B cell (primary cell): ENCODE data around the gene MAP3K20. TPM values are rescaled to one million over a fixed set of nuclear protein-coding genes. Genes with fewer than 3 reads are reported as not detected.

Experiments used
- ATAC-seq: fragments of 200-7000 bp; cut with Tn5 transposase; one replicate; pipeline ENCODE4 v1.10.0; 2021; ENCODE audit warnings: low read depth, mild to moderate bottlenecking, moderate number of reproducible peaks, moderate library complexity
- CTCF ChIA-PET: fragments of 350-600 bp; sonication (Branson Sonifier 250); formaldehyde crosslinking; loops from one replicate; lab custom pipeline; 2021; ENCODE audit warnings: antibody characterized with exemption, inconsistent platforms; lab: Charles Lee
- POLR2A ChIA-PET: fragments of 350-600 bp; sonication (Branson Sonifier 250); formaldehyde crosslinking; loops from one replicate; lab custom pipeline; 2021; ENCODE audit warnings: antibody characterized with exemption; lab: Charles Lee
- DNase-seq: peaks from one replicate; pipeline ENCODE4 v3.0.0; 2013
- H2AFZ ChIP-seq: 2 replicates; pipeline ENCODE4 v1.6.1; 2012; ENCODE audit warnings: mild to moderate bottlenecking, low read depth, low read length; ENCODE audit not compliant: insufficient read depth, poor library complexity, severe bottlenecking
- H3K27ac ChIP-seq, 2 donors: 1 replicate in 1 of 2; 2 replicates in 1 of 2; pipeline ENCODE4 v1.5.1; 2012 to 2013; ENCODE audit warnings: low read length in 2 of 2, mild to moderate bottlenecking in 2 of 2, moderate library complexity in 1 of 2
- H3K27me3 ChIP-seq, 4 experiments: fragments of 200-600 bp in 1 of 4; sonication (generic) in 1 of 4; replicated peaks in 1 of 4; 1 replicate in 2 of 4; 2 replicates in 2 of 4; pipeline versions ENCODE4 v1.6.1 to v1.7.0; 2013 to 2016; ENCODE audit warnings: low read length in 3 of 4, mild to moderate bottlenecking in 2 of 4, mixed read lengths in 1 of 4, moderate library complexity in 1 of 4; ENCODE audit not compliant: insufficient read depth in 4 of 4, control insufficient read depth in 3 of 4; ENCODE audit errors: control extremely low read depth in 1 of 4
- H3K36me3 ChIP-seq, 2 experiments: replicated peaks in 1 of 2; 1 replicate in 1 of 2; 2 replicates in 1 of 2; pipeline versions ENCODE4 v1.6.1 to v1.7.1; 2013; ENCODE audit warnings: low read length in 1 of 2; ENCODE audit not compliant: insufficient read depth in 2 of 2, control insufficient read depth in 1 of 2; ENCODE audit errors: control extremely low read depth in 1 of 2, extremely low read depth in 1 of 2
- H3K4me1 ChIP-seq, 2 donors: fragments of 200-600 bp in 1 of 2; sonication (generic) in 1 of 2; 1 replicate in 1 of 2; 2 replicates in 1 of 2; pipeline versions ENCODE4 v1.5.1 to v1.6.1; 2013 to 2017; ENCODE audit warnings: low read length in 2 of 2; ENCODE audit not compliant: control insufficient read depth in 2 of 2, insufficient read depth in 2 of 2
- H3K4me2 ChIP-seq: replicated peaks from 2 replicates; pipeline ENCODE3; 2012; ENCODE audit warnings: mild to moderate bottlenecking, low read depth, low read length; ENCODE audit not compliant: poor library complexity, severe bottlenecking
- H3K4me3 ChIP-seq, 5 experiments: fragments of 200-600 bp in 1 of 5; sonication (generic) in 1 of 5; 1 replicate in 3 of 5; 2 replicates in 2 of 5; pipeline versions ENCODE4 v1.5.1 to v1.7.0; 2011 to 2016; ENCODE audit warnings: low read length in 4 of 5, mild to moderate bottlenecking in 4 of 5, low read depth in 2 of 5, control low read depth in 1 of 5, moderate library complexity in 1 of 5; ENCODE audit not compliant: insufficient read depth in 1 of 5; ENCODE audit errors: control extremely low read depth in 1 of 5, extremely low read depth in 1 of 5
- H3K79me2 ChIP-seq: fragments of 200-600 bp; sonication (generic); one replicate; pipeline ENCODE4 v1.6.0; 2016; ENCODE audit warnings: low read length; ENCODE audit not compliant: control insufficient read depth, insufficient read depth
- H3K9ac ChIP-seq: fragments of 200-600 bp; sonication (generic); 2 replicates; pipeline ENCODE4 v1.6.1; 2017; ENCODE audit warnings: mild to moderate bottlenecking, low read length, moderate library complexity
- H3K9me3 ChIP-seq, 3 donors: one replicate each; pipeline versions ENCODE4 v1.6.1 to v1.7.1; 2013; ENCODE audit warnings: low read length in 2 of 3; ENCODE audit not compliant: control insufficient read depth in 2 of 3, insufficient read depth in 1 of 3; ENCODE audit errors: control extremely low read depth in 1 of 3
- H4K20me1 ChIP-seq: 2 replicates; pipeline ENCODE4 v1.6.0; 2012; ENCODE audit warnings: mild to moderate bottlenecking, low read length; ENCODE audit not compliant: insufficient read depth, control insufficient read depth, poor library complexity, severe bottlenecking
- H3K27ac Mint-ChIP-seq: one replicate; pipeline ENCODE4 v1.8.0; 2021; ENCODE audit warnings: mixed read lengths
- H3K27me3 Mint-ChIP-seq: one replicate; pipeline ENCODE4 v1.8.0; 2021; ENCODE audit warnings: mixed read lengths
- H3K4me1 Mint-ChIP-seq: one replicate; pipeline ENCODE4 v1.8.0; 2021; ENCODE audit warnings: mixed read lengths
- H3K4me3 Mint-ChIP-seq: one replicate; pipeline ENCODE4 v1.8.0; 2021; ENCODE audit warnings: mixed read lengths
- H3K9me3 Mint-ChIP-seq: one replicate; pipeline ENCODE4 v1.8.0; 2022; ENCODE audit warnings: mixed read lengths; ENCODE audit not compliant: insufficient read depth
- EZH2 ChIP-seq: IDR thresholded peaks from 2 replicates; pipeline ENCODE4 v1.6.1; 2012; ENCODE audit warnings: borderline replicate concordance, low read depth, mild to moderate bottlenecking, moderate library complexity, low read length; ENCODE audit not compliant: insufficient read depth, poor library complexity, severe bottlenecking
- WGBS: methylation state at CpG from one replicate; pipeline ENCODE4 v1.1.5; 2013; ENCODE audit warnings: missing lambda C conversion rate; ENCODE audit not compliant: insufficient coverage; 5-methylcytosine and 5-hydroxymethylcytosine counted together
- intact Hi-C: fragments of 100-400 bp; cut with micrococcal nuclease; formaldehyde crosslinking; loops from one replicate; pipeline ENCODE4 v1.10.0; 2022
- polyA plus RNA-seq: library from polyadenylated mRNA; depleted of rRNA; stranded (reverse); fragments of >200 nt; gene quantifications from 2 replicates; pipeline ENCODE4 v1.2.3, GENCODE V29; 2012
- total RNA-seq, 2 donors: library from RNA; stranded (reverse); fragments of 120-200 nt in 1 of 2; gene quantifications; 1 replicate in 1 of 2; 2 replicates in 1 of 2; pipeline versions ENCODE4 v1.2.3 to v1.2.4, GENCODE V29; 2013 to 2022
- TF ChIP-seq, protein P1 (sequence below): fragments of 200-600 bp; IDR thresholded peaks from one replicate; pipeline ENCODE4 v1.8.0; 2022; ENCODE audit warnings: antibody characterized with exemption, mild to moderate bottlenecking

MAP3K20 gene
- total and polyA plus RNA-seq, 2 donors (not counting 1 experiment from before 2014, with no cell fraction given), result 2.2 to 9.1 TPM

DNA sequence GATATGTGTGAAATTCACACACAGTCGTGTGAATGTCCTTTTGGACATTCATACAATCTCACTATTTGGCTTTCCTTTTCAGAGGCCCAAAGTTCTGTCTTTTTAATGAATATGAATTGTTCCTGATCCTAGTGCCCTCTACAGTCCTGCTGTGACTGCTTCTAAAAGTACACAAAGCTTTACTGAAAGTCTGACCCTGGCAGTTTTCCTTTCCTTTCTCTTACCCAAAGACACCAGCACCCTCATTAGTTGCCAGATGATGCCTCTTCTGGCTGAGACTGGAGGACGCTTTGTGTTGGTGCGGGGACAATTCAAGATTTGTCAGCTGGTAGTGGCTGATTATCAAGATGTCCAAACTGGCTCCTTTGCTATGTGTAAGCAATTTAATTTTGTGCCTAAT is 197.2 kb downstream of the MAP3K20 start:
- Histone ChIP-seq H3K36me3 (no peaks in the 10 kb centered on the region), H3K4me2 (no peak overlapping the region), H3K9me3 (peaks cover 0 to 5% (median 4%) of the 10 kb centered on the region in 3 donors), H4K20me1 (no peaks in the 10 kb centered on the region), H3K9ac (no peak overlapping the region), H2AFZ (no peak overlapping the region), H3K4me3 (no peak overlapping the region), H3K27ac (no peak overlapping the region), H3K4me1 (no peaks in the 10 kb centered on the region), H3K27me3 (no peaks in the 10 kb centered on the region), H3K79me2 (no peaks in the 10 kb centered on the region)
- no peak overlapping the region for H3K27ac Mint-ChIP-seq
- peaks cover 5% of the 10 kb centered on the region for H3K9me3 Mint-ChIP-seq
- H3K4me3 Mint-ChIP-seq, result no peak overlapping the region
- intact Hi-C loops, result no loop called here
- ChIA-PET CTCF (no interaction called here), POLR2A (no interaction called here)
- DNase-seq (no peak), ATAC-seq (no peak)
- no CpG with 5 or more reads among the region's 3 CpGs for WGBS
- no peaks in the 10 kb centered on the region for H3K27me3 Mint-ChIP-seq
- H3K4me1 Mint-ChIP-seq, result no peaks in the 10 kb centered on the region
- TF ChIP-seq, protein P1, sequence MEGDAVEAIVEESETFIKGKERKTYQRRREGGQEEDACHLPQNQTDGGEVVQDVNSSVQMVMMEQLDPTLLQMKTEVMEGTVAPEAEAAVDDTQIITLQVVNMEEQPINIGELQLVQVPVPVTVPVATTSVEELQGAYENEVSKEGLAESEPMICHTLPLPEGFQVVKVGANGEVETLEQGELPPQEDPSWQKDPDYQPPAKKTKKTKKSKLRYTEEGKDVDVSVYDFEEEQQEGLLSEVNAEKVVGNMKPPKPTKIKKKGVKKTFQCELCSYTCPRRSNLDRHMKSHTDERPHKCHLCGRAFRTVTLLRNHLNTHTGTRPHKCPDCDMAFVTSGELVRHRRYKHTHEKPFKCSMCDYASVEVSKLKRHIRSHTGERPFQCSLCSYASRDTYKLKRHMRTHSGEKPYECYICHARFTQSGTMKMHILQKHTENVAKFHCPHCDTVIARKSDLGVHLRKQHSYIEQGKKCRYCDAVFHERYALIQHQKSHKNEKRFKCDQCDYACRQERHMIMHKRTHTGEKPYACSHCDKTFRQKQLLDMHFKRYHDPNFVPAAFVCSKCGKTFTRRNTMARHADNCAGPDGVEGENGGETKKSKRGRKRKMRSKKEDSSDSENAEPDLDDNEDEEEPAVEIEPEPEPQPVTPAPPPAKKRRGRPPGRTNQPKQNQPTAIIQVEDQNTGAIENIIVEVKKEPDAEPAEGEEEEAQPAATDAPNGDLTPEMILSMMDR, result no peak
- TF ChIP-seq EZH2, result no peak

DNA sequence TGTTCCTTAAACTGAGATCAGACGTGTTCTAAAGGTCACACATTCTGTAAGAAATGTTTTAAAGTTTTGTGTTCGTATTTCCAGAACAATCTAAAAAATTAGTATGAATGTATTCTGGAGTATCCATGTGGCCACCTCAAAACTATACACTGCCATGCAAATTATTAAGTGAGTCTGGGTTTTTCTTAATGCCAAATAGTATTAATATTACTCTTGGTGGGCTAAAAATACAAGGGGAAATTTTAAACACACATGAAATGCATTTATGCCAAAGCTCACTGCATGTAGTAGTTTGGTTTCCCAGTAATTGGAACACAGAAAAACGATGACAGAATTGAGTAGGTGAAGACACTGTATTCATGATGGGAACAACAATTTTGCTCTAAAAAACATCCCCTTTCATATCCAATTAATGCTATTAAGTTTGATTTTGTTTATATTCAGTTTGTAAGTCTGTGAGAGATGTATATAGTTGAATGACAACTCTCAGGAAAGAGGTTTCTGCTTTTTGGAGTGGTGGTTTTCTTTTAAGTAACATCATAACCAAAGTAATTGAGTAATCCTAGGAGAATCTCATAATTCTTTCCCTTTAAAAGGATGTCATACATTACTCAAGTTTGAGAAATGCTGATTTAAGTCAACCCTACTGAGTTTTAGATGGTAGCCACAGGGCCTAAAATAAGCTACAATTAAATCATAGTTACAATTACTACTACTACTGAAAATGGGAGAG is 203.3 kb downstream of the MAP3K20 start:
- ChIA-PET CTCF (no interaction called here), POLR2A (no interaction called here)
- ATAC-seq (no peak), DNase-seq (no peak)
- H3K4me1 Mint-ChIP-seq, result peaks cover 2% of the 10 kb centered on the region
- peaks cover 4% of the 10 kb centered on the region for H3K9me3 Mint-ChIP-seq
- H2AFZ ChIP-seq, result peak overlapping the region; percentile 9
- H3K27me3 Mint-ChIP-seq, result no peaks in the 10 kb centered on the region
- no peak for TF ChIP-seq EZH2
- TF ChIP-seq, protein P1, result no peak
- no CpG with 5 or more reads among the region's 3 CpGs for WGBS
- no peak overlapping the region for H3K27ac Mint-ChIP-seq
- no peaks in the 10 kb centered on the region for H3K36me3 ChIP-seq
- H3K79me2 ChIP-seq, result no peaks in the 10 kb centered on the region
- no peak overlapping the region for H3K9ac ChIP-seq
- no peaks in the 10 kb centered on the region for H4K20me1 ChIP-seq
- intact Hi-C loops, result no loop called here
- H3K9me3 ChIP-seq, result peaks cover 0 to 15% (median 4%) of the 10 kb centered on the region in 3 donors
- no peaks in the 10 kb centered on the region for H3K27me3 ChIP-seq
- no peaks in the 10 kb centered on the region for H3K4me1 ChIP-seq
- H3K4me3 ChIP-seq, result no peak overlapping the region
- H3K27ac ChIP-seq, result no peak overlapping the region
- H3K4me2 ChIP-seq, result no peak overlapping the region
- H3K4me3 Mint-ChIP-seq, result no peak overlapping the region
